Measurements from ENCODE around the gene SLC9A3. TPM values are rescaled to one million over a fixed set of nuclear protein-coding genes. Genes with fewer than 3 reads are reported as not detected.

SLC9A3 gene
- total and polyA plus RNA-seq, 8 donors = 2.7 to 142 (median 14.9) TPM

GRCh38 chr5:432928-433791 is 91.1 kb downstream of the SLC9A3 start:
- Histone ChIP-seq H3K9me3 (no peaks in the 10 kb centered on the region), H3K4me3 (no peak overlapping the region), H3K27ac (no peak overlapping the region), H3K36me3 (no peaks in the 10 kb centered on the region), H3K27me3 (peaks cover 0 to 52% (median 0%) of the 10 kb centered on the region in 3 donors), H3K4me1 (no peaks in the 10 kb centered on the region)
- DNase-seq = peak in 1 of 2 donors; percentile 14
- WGBS, 5 donors = 77 to 88% (median 83%) methylated on average over 13 to 23 of the region's 23 CpGs
- intact Hi-C loops (cut with DNase I; ENCODE audit: low total_unique reads) = no loop called here
- TF ChIP-seq POLR2A (IDR thresholded peaks at IDR 0.05) (no peak), EP300 (IDR thresholded peaks at IDR 0.05) (no peak), POLR2AphosphoS5 (IDR thresholded peaks at IDR 0.05) (no peak), CTCF (IDR thresholded peaks at IDR 0.05) (no peak)

- H3K27ac ChIP-seq = no peak overlapping the region
- peak in 1 of 2 donors; percentile 20 for DNase-seq
- H3K4me3 ChIP-seq = no peak overlapping the region
- intact Hi-C loops (cut with DNase I; ENCODE audit: low total_unique reads) = no loop called here
- H3K9me3 ChIP-seq = no peaks in the 10 kb centered on the region
- no peak for TF ChIP-seq CTCF (IDR thresholded peaks at IDR 0.05)
- no peak for TF ChIP-seq POLR2AphosphoS5 (IDR thresholded peaks at IDR 0.05)
- H3K36me3 ChIP-seq = no peaks in the 10 kb centered on the region
- H3K27me3 ChIP-seq = peaks cover 0 to 50% (median 0%) of the 10 kb centered on the region in 3 donors
- 80 to 85% (median 84%) methylated on average over 17 to 18 of the region's 18 CpGs for WGBS, 5 donors
- no peaks in the 10 kb centered on the region for H3K4me1 ChIP-seq
These were observed 91.9 kb downstream of the SLC9A3 start for GRCh38 chr5:432201-432927.

- intact Hi-C loops (cut with DNase I; ENCODE audit: low total_unique reads) = no loop called here
- H3K27me3 ChIP-seq = peaks cover 0 to 44% (median 0%) of the 10 kb centered on the region in 3 donors
- no peaks in the 10 kb centered on the region for H3K4me1 ChIP-seq
- no peak for DNase-seq
- no peak overlapping the region for H3K27ac ChIP-seq
- no peak for TF ChIP-seq POLR2A (IDR thresholded peaks at IDR 0.05)
- no peak for TF ChIP-seq CTCF (IDR thresholded peaks at IDR 0.05)
- no peak for TF ChIP-seq POLR2AphosphoS5 (IDR thresholded peaks at IDR 0.05)
- TF ChIP-seq EP300 (IDR thresholded peaks at IDR 0.05) = no peak
- H3K4me3 ChIP-seq = no peak overlapping the region
- H3K9me3 ChIP-seq = no peaks in the 10 kb centered on the region
- H3K36me3 ChIP-seq = no peaks in the 10 kb centered on the region
- 73 to 98% (median 88%) methylated on average over 4 of the region's 4 CpGs for WGBS, 5 donors
These were observed 92.6 kb downstream of the SLC9A3 start for GRCh38 chr5:431711-432050.

- 33 to 46% (median 40%) methylated on average over 16 to 18 of the region's 18 CpGs for WGBS, 5 donors
- TF ChIP-seq CTCF (IDR thresholded peaks at IDR 0.05) (peak in 5 of 7 experiments; percentile 21 to 59 (median 47)), EP300 (IDR thresholded peaks at IDR 0.05) (no peak), POLR2A (IDR thresholded peaks at IDR 0.05) (no peak), POLR2AphosphoS5 (IDR thresholded peaks at IDR 0.05) (no peak)
- Histone ChIP-seq H3K9me3 (no peaks in the 10 kb centered on the region), H3K27ac (no peak overlapping the region), H3K4me3 (no peak overlapping the region), H3K36me3 (no peaks in the 10 kb centered on the region), H3K4me1 (no peaks in the 10 kb centered on the region), H3K27me3 (peaks cover 0 to 39% (median 0%) of the 10 kb centered on the region in 3 donors)
- peak; percentile 44 to 81 for DNase-seq
- intact Hi-C loops (cut with DNase I; ENCODE audit: low total_unique reads) = no loop called here
These were observed 93.1 kb downstream of the SLC9A3 start for GRCh38 chr5:431001-431710.
